Retinal pigment epithelial cell (primary cell): Measurements from ENCODE around the gene WNT5A.
A peak's percentile ranks its signal among the peaks of the same experiment; 100 is the strongest.

Source experiments
- DNase-seq: peaks from one replicate; pipeline ENCODE4 v3.0.0-alpha.2; 2010; ENCODE audit warnings: low read depth
- H3K4me3 ChIP-seq: 2 replicates; pipeline ENCODE4 v1.5.1; 2011; ENCODE audit warnings: mild to moderate bottlenecking, low read length, control low read depth, moderate library complexity
- CTCF ChIP-seq: conservative IDR thresholded peaks from 2 replicates; pipeline ENCODE4 v1.5.1; 2011; ENCODE audit warnings: low read depth, low read length, control low read depth, inconsistent platforms

WNT5A gene

GRCh38 chr3:55516392-55517030, 29.4 kb upstream of the WNT5A start:
- DNase-seq: no peak
- H3K4me3 ChIP-seq: no peak overlapping the region
- no peak for TF ChIP-seq CTCF

GRCh38 chr3:55515550-55516246, 28.6 kb upstream of the WNT5A start:
- no peak overlapping the region for H3K4me3 ChIP-seq
- TF ChIP-seq CTCF: no peak
- no peak for DNase-seq

GRCh38 chr3:55514962-55515361, 27.9 kb upstream of the WNT5A start:
- DNase-seq: no peak
- H3K4me3 ChIP-seq: no peak overlapping the region
- no peak for TF ChIP-seq CTCF

GRCh38 chr3:55512571-55513343, 25.7 kb upstream of the WNT5A start:
- TF ChIP-seq CTCF: no peak
- no peak overlapping the region for H3K4me3 ChIP-seq
- DNase-seq: no peak

GRCh38 chr3:55511895-55512570, 24.9 kb upstream of the WNT5A start:
- no peak for DNase-seq
- no peak for TF ChIP-seq CTCF
- peak overlapping the region; percentile 4 for H3K4me3 ChIP-seq

GRCh38 chr3:55508335-55508734, 21.2 kb upstream of the WNT5A start:
- TF ChIP-seq CTCF: no peak
- no peak overlapping the region for H3K4me3 ChIP-seq
- DNase-seq: no peak
